Putamen (tissue), 1 donor: ENCODE measurements around the gene DUSP19.
"Not testable (repeated sequence)": the region's sequence is repeated elsewhere in the genome, so short reads cannot be mapped to it uniquely, and the experiment has no call there.

Experiments
- DNase-seq: peaks from one replicate; pipeline ENCODE4 v3.0.0-alpha.2; 2016; ENCODE audit warnings: low spot score

Gene DUSP19

GRCh38 chr2:183078464-183079138 is at the start of gene DUSP19:
Gene DUSP19, plus strand, starts transcription at chr2:183078747. Its CDS starts 187 bp downstream, at chr2:183078934.
- DNase-seq, result peak; percentile 95

- no peak for DNase-seq
These were observed 49.3 kb upstream of the DUSP19 start for GRCh38 chr2:183029219-183029618.

GRCh38 chr2:183031911-183032794 is 46.4 kb upstream of the DUSP19 start:
- no peak for DNase-seq

GRCh38 chr2:183033951-183034350 is 44.6 kb upstream of the DUSP19 start:
- DNase-seq, result no peak

- DNase-seq, result no peak
These were observed 43.7 kb upstream of the DUSP19 start for GRCh38 chr2:183034806-183035205.

GRCh38 chr2:183035298-183035953 is 43.1 kb upstream of the DUSP19 start:
- DNase-seq, result no peak

- DNase-seq, result no peak
These were observed 42.4 kb upstream of the DUSP19 start for GRCh38 chr2:183035954-183036669.

GRCh38 chr2:183037074-183037552 is 41.4 kb upstream of the DUSP19 start:
- no peak for DNase-seq

- peak; percentile 57 for DNase-seq
These were observed 40.8 kb upstream of the DUSP19 start for GRCh38 chr2:183037553-183038340.

- DNase-seq, result peak; percentile 76
These were observed 39.9 kb upstream of the DUSP19 start, which contains the start of gene NCKAP1 for GRCh38 chr2:183038341-183039300. Gene NCKAP1, minus strand, starts transcription at chr2:183038457. Its CDS starts 358 bp downstream, at chr2:183038099.

- no peak for DNase-seq
These were observed 37.9 kb upstream of the DUSP19 start for GRCh38 chr2:183040604-183041003.

GRCh38 chr2:183043580-183043979 is 35.0 kb upstream of the DUSP19 start:
- not testable (repeated sequence) for DNase-seq

GRCh38 chr2:183047486-183048125 is 30.9 kb upstream of the DUSP19 start:
- DNase-seq, result not testable (repeated sequence)

- DNase-seq, result no peak
These were observed 29.1 kb upstream of the DUSP19 start for GRCh38 chr2:183049420-183049819.

GRCh38 chr2:183057333-183057985 is 21.1 kb upstream of the DUSP19 start:
- no peak for DNase-seq

GRCh38 chr2:183059561-183059960 is 19.0 kb upstream of the DUSP19 start:
- peak; percentile 36 for DNase-seq

GRCh38 chr2:183060571-183061231 is 17.8 kb upstream of the DUSP19 start:
- DNase-seq, result no peak

GRCh38 chr2:183063083-183063482 is 15.5 kb upstream of the DUSP19 start:
- peak; percentile 69 for DNase-seq
